Stimulated activated CD8-positive, alpha-beta memory T cell treated with anti-CD3 and anti-CD28 coated beads, Interleukin-12 subunit alpha, Interleukin-12 subunit beta, amount 100 ng/mL, for 24 hours (primary cell): ENCODE measurements around the gene PHKA2.
"Not testable (repeated sequence)": the region's sequence is repeated elsewhere in the genome, so short reads cannot be mapped to it uniquely, and the experiment has no call there.

ENCODE experiments used
- DNase-seq: peaks from one replicate; pipeline ENCODE4 v3.0.0-alpha.2; 2020; ENCODE audit errors: extremely low read depth

PHKA2 gene

DNA sequence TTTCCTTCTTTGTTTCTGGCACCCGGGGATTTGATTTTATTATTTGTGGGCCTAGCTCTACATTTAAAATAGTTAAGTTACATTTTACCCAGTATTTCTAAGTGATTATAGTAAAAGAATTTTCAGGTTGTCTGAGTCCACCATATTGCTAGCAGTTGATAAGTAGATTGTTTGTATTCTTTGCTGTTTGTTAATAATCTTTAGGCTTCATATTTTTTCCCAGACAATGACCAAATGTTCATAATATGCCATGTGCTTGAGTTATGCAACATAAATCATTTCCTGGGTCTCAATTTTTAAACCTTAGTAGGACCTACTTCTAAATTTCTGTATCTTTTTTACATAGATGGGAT lies 127.3 kb downstream of the PHKA2 start:
- no peak for DNase-seq

DNA sequence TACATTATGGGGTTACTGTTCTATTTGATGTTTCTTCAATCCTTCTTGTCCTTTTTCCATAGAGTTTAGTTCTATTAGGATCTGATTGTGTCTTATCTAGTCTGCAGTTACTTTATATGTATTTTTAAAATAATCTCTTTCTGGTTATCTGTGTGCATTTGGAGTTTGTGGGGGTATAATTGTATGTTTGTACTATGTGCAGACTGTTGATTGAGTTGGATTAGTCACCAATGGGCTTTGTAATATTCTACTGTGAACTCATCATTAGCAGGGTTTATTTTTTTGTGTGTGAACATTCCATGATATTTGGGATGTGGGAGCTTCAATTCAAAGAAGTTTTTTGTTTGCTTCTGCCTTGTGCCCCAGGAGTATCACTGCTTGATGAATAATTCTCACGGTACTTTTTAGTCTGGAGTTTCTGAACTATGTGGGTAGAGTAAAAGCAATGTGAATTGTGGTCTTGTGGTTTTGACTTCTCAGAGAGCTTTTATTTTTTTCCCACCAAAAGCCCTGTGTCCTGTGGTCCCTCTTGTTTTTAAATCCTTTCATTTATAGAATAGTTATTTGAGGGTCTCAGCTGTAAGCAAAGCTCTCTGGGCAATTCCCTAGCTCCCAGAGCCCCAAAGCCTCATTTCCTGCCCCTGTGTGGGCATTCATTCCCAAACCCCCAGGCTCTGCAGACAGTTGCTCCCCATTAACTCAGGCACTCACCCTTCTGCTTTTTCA lies 127.8 kb downstream of the PHKA2 start:
- no peak for DNase-seq

DNA sequence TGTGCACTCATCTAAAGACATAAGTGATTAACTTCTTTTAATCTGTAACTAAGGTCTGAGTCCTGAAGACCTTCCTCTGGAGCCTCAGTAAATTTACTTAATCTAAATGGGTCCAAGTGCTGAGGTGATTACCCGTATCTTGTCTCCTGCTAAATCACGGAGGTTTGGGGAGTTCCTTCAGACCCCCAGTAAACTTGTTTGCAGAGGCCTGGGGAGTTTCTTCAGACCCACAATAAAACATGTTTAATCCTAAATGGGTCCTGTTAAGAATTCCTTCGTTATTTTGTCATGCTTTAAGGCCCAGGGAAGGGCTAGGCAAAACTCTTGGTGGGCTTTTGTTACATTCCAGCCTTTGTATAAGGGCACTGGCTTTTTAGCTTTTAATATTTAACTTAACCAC lies 136.0 kb downstream of the PHKA2 start:
- not testable (repeated sequence) for DNase-seq
